ENCODE data around the gene KLK14.

GRCh38 chr19:51086153-51086850 lies 3.6 kb upstream of the KLK14 start:
- TF ChIP-seq CTCF (optimal IDR thresholded peaks at IDR 0.05 in 1 of 3, IDR thresholded peaks at IDR 0.05 in 1 of 3, conservative IDR thresholded peaks at IDR 0.05 in 1 of 3; ENCODE audit: extremely low read depth in 1 of 3, insufficient read depth in 2 of 3, low read length in 3 of 3) (no peak), EZH2 (IDR thresholded peaks at IDR 0.05; ENCODE audit: low read length) (no peak)
